ACHN (cell line): Measurements from ENCODE around the gene FIBCD1.

ENCODE experiments used
- DNase-seq: peaks from one replicate; pipeline ENCODE4 v3.0.0-alpha.2; 2015
- in situ Hi-C: cut with HindIII; loops from 2 replicates; pipeline ENCODE4 v1.10.0; 2017; ENCODE audit warnings: low sequenced_read_pairs, low pct_ligation_motif_present, low pct_unique_long_range_greater_than_20kb

The FIBCD1 gene

DNA sequence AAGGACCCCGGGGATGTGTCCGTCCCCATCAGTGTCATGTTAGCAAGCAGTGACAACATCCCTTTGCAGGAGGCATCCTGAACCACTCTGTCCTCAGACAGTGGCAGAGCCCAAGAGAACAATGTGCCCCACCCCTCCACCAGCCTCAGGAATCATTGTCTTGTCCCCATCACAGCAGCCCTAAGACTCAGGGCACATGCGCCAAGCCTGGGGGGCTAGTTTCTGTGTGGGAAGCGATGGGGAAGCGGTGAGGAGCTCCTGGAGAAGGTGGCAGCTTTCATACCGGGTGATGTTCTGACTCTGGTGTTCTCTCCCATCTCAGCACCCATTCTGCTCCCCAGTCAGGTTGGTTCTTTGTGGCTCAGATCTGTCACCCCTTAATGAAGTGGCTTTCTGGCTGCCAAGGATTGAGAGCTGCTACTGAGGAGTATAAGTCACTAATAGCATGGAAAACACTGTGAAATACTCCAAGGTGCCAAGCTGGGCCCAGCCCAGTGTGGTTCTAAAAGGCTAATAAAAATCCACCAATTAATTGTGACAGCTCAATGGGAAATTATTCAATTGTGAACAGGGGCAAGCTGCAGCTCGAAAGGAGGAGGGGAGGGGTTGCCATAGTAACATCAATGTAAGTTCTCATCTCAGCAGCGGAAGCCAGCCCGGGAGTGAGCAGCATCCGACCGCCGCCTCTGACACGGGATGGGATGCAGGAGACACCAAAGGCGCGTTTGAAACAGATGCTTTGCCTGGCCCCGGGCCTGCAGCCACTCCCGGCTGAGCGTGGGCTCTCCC is 47.2 kb downstream of the FIBCD1 start:
- in situ Hi-C loops, result no loop called here
- no peak for DNase-seq

DNA sequence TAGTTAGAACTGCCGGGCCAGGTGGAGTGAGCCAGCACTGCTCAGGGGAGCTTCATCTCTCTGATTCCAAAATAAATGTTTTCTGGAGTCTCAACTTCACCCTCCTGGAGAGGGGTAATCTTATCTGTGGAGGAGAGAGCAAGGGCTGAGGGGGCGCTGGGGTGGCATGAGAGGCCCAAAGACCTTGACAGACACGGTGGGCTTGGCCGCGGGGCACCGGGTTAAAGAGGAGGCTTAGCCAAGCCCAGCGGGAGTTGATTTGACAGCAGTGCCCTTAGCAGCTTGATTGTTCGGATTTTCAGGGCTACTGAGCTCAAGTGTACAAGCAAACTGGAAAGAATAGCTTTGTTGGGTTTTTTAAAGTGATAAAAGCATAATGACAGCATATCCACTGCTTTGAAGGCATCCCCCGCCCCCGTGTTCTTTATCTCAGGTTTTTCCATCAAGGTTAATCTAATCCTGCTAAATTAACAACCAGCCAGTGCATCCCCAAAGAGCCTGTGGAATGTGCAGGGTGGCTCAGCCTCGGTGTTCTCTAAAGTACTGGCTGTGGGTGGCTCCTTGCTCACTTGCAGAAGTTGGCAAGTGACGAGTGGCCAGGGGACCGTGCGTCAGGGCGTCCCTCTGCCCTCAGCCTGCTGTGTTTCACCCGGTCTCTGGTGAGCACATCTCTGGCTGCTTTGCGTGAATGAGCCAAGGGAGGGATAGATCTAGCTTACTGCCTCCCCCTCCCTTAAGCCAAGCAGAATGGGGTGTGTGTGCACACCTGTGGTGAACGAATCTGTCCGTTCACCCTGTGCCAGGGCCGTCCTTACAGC is 48.0 kb downstream of the FIBCD1 start:
- no peak for DNase-seq
- in situ Hi-C loops, result no loop called here

DNA sequence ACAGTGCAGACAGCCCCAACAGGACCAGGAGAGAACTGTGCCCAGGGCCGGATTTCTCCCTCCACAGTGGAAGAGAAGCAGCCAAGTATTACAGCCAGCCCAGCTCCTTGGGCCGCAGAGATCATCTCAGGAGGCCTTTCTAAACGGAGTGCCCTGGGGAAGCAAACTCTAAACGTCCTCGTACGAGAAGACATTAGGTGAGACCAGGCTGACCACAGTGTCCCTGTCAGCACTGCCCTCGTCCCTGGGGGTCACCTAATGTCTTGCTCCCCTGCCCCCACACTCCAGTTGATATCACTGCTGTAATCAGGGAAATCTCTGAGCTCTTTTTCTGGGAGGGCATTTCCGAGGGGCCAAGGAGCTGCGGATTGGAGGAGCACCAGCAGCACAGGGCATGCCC is 48.9 kb downstream of the FIBCD1 start:
- in situ Hi-C loops, result no loop called here
- DNase-seq, result no peak

DNA sequence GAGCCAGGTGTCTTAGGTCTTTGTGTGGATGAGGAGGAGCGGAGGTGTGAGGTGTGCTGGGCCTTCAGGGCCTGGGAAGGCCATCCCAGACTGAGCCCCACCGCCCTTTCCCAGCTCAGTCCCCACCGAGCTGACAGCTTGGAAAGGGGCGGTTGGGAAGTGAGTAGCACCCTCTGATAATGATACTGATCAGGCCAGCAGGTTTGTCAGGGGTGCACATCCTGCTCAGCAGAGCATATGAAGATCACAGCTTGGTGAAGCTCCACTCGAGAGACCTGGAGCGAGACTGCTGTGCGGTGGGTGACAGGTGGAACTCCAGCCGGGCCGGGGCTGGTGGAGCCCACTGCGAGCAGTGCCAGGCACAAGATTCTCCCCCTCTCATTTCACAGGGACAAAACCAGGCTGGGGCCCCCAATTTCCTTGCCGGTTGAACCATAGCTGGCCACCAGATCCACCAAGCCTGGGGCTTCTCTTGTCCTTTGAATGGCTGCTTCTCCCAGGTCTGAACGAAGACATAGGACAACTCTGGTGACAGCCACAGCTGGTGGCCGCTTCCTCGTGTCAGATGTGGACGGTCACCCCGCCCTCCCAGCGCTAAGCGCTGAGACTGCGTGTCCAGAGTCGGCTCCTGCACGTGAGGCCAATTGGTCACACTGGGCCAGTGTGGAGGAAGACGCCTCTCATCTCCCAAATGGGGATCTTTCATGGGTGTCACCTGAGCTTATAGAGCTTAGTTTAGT is 50.7 kb downstream of the FIBCD1 start:
- no peak for DNase-seq

DNA sequence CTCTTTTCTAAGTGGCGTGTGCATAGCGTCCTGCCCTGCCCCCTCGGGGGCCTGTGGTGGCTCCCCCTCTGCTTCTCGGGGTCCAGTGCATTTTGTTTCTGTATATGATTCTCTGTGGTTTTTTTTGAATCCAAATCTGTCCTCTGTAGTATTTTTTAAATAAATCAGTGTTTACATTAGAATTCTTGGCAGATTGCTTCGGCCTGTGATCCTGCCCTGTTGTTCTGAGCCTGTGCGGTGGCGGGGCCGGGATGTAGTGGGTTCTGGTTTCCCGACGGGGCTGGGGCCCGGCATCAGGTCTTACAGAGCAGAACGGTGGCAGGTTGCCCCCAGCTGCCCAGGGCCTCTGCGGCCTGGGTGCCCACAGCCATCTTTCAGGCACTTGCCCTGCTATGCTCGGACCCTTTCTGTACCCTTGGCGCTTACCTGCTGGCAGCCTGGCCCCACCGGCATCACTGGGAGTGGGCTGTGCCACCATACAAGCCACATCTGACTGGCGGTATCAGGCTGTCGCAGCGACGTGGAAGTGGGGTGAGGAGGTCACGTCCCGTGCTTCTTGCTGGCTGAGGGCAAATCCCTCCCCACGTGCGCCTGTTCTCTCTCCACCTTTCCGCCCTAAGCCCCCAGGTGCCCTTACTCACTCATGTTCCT is 51.4 kb downstream of the FIBCD1 start:
- in situ Hi-C loops, result no loop called here

More for the DNA sequence above, 50.7 kb downstream of the FIBCD1 start:
- in situ Hi-C loops, result no loop called here

DNA sequence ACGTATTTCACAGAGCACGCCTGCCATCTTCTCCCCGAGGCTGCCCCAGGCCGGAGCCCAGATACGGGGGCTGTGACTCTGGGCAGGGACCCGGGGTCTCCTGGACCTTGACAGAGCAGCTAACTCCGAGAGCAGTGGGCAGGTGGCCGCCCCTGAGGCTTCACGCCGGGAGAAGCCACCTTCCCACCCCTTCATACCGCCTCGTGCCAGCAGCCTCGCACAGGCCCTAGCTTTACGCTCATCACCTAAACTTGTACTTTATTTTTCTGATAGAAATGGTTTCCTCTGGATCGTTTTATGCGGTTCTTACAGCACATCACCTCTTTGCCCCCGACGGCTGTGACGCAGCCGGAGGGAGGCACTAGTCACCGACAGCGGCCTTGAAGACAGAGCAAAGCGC is 52.1 kb downstream of the FIBCD1 start:
- in situ Hi-C loops, result no loop called here
- no peak for DNase-seq

More for the DNA sequence above, 51.4 kb downstream of the FIBCD1 start:
- DNase-seq, result no peak

DNA sequence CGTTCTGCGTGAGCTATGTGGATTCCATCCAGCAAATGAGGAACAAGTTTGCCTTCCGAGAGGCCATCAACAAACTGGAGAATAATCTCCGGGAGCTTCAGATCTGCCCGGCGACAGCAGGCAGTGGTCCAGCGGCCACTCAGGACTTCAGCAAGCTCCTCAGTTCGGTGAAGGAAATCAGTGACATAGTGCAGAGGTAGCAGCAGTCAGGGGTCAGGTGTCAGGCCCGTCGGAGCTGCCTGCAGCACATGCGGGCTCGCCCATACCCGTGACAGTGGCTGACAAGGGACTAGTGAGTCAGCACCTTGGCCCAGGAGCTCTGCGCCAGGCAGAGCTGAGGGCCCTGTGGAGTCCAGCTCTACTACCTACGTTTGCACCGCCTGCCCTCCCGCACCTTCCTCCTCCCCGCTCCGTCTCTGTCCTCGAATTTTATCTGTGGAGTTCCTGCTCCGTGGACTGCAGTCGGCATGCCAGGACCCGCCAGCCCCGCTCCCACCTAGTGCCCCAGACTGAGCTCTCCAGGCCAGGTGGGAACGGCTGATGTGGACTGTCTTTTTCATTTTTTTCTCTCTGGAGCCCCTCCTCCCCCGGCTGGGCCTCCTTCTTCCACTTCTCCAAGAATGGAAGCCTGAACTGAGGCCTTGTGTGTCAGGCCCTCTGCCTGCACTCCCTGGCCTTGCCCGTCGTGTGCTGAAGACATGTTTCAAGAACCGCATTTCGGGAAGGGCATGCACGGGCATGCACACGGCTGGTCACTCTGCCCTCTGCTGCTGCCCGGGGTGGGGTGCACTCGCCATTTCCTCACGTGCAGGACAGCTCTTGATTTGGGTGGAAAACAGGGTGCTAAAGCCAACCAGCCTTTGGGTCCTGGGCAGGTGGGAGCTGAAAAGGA is 53.3 kb downstream of the FIBCD1 start:
- DNase-seq, result no peak
- in situ Hi-C loops, result no loop called here

DNA sequence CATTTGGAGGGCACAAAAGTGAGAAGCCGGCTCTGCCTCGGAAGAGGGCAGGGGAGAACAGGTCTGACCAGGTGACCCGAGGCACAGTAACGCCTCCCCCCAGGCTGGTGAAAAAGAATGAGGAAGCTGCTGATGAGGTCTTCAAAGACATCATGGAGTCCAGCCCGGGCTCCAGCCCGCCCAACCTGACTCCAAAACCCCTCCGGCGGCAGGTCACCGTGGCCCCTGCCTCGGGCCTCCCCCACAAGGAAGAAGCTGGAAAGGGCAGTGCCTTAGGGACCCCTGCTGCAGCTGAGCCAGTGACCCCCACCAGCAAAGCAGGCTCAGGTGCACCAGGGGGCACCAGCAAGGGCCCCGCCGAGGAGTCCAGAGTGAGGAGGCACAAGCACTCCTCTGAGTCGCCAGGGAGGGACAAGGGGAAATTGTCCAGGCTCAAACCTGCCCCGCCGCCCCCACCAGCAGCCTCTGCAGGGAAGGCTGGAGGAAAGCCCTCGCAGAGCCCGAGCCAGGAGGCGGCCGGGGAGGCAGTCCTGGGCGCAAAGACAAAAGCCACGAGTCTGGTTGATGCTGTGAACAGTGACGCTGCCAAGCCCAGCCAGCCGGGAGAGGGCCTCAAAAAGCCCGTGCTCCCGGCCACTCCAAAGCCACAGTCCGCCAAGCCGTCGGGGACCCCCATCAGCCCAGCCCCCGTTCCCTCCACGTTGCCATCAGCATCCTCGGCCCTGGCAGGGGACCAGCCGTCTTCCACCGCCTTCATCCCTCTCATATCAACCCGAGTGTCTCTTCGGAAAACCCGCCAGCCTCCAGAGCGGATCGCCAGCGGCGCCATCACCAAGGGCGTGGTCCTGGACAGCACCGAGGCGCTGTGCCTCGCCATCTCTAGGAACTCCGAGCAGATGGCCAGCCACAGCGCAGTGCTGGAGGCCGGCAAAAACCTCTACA is 54.2 kb downstream of the FIBCD1 start:
- DNase-seq, result no peak
- in situ Hi-C loops, result no loop called here

DNA sequence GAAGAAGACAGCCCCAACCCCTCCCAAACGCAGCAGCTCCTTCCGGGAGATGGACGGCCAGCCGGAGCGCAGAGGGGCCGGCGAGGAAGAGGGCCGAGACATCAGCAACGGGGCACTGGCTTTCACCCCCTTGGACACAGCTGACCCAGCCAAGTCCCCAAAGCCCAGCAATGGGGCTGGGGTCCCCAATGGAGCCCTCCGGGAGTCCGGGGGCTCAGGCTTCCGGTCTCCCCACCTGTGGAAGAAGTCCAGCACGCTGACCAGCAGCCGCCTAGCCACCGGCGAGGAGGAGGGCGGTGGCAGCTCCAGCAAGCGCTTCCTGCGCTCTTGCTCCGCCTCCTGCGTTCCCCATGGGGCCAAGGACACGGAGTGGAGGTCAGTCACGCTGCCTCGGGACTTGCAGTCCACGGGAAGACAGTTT is 54.9 kb downstream of the FIBCD1 start:
- no peak for DNase-seq
- in situ Hi-C loops, result no loop called here

DNA sequence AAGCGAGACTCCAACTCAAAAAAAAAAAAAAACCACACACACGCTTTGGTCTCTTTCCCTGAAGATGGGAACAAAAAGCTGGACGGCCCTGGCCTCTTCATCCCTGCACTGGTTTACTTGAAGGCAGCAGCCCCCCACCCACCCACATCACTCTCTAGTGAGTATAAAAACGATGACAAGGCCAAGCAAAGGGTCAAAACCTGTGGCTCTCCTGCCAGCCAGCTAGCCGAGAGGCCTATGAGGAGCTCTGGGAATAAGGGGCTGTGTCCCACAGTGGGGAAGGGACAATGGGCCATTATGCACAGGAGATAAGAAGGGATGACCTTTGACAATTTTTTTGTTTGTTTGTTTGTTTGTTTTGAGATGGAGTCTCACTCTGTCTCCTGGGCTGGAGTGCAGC is 55.6 kb downstream of the FIBCD1 start:
- no peak for DNase-seq
- in situ Hi-C loops, result no loop called here

DNA sequence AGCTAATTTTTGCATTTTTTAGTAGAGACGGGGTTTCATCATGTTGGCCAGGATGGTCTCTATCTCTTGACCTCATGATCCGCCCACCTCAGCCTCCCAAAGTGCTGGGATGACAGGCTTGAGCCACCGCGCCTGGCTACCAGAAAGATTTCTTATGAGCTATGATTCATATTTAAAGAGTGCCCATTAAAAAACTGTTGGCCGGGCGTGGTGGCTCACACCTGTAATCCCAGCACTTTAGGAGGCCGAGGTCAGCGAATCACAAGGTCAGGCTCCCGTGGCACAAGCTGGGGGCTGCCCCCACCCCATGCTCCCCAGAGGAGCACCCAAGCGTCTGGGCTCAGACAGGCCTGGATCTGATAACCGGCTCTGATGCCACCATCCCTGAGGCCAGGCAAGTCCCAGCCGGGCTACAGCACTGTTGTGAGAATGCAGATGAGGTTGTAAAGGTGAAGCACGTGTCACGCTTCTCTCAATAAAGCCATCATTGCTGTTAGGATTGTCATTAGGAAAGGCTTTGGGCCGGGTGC is 56.3 kb downstream of the FIBCD1 start:
- in situ Hi-C loops, result no loop called here

DNA sequence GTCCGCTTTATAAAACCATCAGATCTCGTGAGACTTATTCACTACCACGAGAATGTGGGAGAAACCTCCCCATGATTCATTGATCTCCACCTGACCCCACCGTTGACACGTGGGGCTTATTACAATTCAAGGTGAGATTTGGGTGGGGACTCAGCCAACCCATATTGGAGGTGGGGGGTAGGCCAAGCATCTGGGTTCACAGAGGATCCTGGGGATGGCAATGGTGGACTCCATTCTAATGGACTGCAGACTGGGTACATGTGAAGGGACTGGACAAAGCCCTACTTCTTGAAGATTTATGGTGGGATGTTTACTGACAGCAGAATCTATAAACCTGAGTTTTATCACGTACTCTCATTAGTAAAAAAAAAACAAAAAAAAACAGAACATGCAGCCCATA is 57.5 kb downstream of the FIBCD1 start:
- in situ Hi-C loops, result no loop called here
- DNase-seq, result no peak

More for the DNA sequence above, 56.3 kb downstream of the FIBCD1 start:
- DNase-seq, result no peak

DNA sequence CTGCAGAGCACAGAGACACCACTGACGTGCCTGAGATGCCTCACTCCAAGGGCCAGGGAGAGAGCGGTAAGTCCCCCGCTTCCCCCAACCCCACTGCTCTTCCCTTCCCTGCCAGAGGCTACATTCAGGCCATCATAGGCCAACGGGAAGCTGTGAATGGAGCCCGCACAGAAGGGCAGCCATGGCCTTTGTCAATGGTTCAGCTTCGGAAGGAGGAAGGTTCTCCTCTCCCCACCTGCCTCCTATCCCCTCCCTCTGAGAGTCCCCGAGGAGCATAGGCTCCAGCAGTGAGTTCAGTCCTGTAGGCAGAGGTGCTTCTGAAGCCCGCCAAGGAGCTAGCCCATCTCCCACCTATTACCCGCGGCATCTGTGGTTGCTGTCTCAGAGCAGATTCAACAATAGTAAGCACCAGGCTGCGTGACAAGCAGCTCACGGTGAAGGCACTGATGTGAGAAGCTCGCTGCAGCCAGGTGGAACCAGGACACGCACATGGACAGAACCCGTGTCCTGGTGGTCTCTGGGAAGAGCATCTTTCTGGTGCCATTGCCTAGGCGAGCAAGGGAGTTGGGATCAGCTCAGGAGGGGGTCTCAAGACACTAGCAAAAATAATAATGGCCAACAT is 58.3 kb downstream of the FIBCD1 start:
- in situ Hi-C loops, result no loop called here
- DNase-seq, result no peak

DNA sequence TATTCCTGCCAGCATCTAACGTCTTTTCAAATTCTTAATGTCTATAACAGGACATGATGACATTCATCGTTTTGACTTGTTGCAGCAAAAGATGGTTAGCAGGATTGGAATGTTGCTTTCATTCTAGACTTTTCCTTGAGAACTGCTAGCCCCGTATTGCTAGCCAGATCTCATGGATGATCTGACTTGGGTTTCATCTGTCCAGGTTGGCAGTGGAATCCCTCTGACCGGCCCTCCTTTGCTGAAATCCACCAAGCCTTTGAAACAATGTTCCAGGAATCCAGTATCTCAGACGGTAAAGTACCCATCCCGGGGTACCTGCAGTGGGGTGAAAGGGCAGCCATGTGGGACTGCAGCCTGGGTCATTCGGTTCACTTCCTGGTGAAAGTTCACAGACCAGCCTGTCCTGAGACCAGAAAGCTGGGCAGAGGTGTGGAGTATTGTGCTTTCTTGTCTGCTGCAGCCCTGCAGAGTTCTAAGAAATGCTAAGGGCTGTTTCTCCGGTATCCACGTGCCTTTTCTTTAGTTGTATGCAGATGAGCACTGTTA is 59.1 kb downstream of the FIBCD1 start:
- in situ Hi-C loops, result no loop called here
- no peak for DNase-seq

DNA sequence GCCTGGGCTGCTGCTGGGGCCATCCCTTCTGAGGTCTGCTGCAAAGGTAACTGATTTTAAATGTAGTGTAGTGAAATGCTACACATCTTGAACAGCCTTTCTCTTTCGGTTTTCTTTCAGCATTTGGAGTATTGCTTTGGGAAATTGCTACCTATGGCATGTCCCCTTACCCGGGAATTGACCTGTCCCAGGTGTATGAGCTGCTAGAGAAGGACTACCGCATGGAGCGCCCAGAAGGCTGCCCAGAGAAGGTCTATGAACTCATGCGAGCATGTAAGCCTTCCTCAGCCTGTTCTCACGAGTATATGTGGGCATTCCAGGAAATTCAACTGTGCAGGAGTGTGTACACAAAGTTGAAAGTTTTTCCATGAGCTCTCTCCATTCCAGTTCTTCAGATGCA is 60.8 kb downstream of the FIBCD1 start:
- in situ Hi-C loops, result no loop called here
- no peak for DNase-seq

DNA sequence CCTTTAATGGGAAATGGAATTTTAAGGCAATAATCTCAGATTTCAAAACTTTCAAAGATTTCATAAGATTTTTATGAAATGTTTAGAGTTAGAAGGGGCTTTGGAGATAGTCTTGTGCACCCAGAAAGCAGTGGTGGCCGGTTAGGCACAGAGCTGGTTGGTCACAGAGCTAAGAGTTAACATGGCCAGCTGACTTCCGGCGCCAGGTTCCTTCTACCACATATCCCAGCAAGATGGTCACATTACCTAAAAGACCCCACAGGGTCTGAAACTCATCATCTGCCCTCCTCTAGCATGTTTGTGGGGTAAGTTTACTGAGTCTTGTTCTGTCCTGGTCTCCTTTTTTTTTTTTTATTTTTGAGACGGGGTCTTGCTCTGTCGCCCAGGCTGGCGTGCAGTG is 61.7 kb downstream of the FIBCD1 start:
- no peak for DNase-seq
- in situ Hi-C loops, result no loop called here
